ENCODE results near the gene MRPL54.

DNA sequence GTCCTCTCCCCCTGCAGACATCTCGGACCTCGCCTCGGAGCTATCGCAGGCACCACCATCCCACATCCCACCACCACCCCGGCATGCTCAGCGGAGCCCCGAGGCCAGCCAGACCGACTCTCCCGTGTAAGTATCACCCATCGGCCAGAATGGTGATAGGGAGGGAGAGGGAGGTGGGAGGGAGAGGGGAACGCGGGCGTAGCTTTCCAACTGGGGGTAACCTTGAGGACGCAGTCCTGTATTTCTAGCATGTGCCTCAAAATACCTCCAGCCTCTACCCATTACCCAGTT is 28.2 kb upstream of the MRPL54 start:
- TF ChIP-seq, protein P1, sequence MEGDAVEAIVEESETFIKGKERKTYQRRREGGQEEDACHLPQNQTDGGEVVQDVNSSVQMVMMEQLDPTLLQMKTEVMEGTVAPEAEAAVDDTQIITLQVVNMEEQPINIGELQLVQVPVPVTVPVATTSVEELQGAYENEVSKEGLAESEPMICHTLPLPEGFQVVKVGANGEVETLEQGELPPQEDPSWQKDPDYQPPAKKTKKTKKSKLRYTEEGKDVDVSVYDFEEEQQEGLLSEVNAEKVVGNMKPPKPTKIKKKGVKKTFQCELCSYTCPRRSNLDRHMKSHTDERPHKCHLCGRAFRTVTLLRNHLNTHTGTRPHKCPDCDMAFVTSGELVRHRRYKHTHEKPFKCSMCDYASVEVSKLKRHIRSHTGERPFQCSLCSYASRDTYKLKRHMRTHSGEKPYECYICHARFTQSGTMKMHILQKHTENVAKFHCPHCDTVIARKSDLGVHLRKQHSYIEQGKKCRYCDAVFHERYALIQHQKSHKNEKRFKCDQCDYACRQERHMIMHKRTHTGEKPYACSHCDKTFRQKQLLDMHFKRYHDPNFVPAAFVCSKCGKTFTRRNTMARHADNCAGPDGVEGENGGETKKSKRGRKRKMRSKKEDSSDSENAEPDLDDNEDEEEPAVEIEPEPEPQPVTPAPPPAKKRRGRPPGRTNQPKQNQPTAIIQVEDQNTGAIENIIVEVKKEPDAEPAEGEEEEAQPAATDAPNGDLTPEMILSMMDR (conservative IDR thresholded peaks at IDR 0.05 in 1 of 2, IDR thresholded peaks at IDR 0.05 in 1 of 2; ENCODE audit: low read depth in 1 of 2, low read length in 2 of 2): no peak
- no peak for TF ChIP-seq EZH2 (IDR thresholded peaks at IDR 0.05; ENCODE audit: low read length, missing control alignments)
